ENCODE measurements around the gene NACC2.

GRCh38 chr9:136002215-136002614, 92.9 kb downstream of the NACC2 start:
- TF ChIP-seq EZH2 (IDR thresholded peaks at IDR 0.05; ENCODE audit: insufficient read depth, low read length): no peak
- TF ChIP-seq, protein P1, sequence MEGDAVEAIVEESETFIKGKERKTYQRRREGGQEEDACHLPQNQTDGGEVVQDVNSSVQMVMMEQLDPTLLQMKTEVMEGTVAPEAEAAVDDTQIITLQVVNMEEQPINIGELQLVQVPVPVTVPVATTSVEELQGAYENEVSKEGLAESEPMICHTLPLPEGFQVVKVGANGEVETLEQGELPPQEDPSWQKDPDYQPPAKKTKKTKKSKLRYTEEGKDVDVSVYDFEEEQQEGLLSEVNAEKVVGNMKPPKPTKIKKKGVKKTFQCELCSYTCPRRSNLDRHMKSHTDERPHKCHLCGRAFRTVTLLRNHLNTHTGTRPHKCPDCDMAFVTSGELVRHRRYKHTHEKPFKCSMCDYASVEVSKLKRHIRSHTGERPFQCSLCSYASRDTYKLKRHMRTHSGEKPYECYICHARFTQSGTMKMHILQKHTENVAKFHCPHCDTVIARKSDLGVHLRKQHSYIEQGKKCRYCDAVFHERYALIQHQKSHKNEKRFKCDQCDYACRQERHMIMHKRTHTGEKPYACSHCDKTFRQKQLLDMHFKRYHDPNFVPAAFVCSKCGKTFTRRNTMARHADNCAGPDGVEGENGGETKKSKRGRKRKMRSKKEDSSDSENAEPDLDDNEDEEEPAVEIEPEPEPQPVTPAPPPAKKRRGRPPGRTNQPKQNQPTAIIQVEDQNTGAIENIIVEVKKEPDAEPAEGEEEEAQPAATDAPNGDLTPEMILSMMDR (IDR thresholded peaks at IDR 0.05; ENCODE audit: insufficient read depth, low read depth, low read length): no peak

All from astrocyte (in vitro differentiated cells and primary cell).